ENCODE results near the gene PRPF40B. TPM values are rescaled to one million over a fixed set of nuclear protein-coding genes. Genes with fewer than 3 reads are reported as not detected.
A peak's percentile ranks its signal among the peaks of the same experiment; 100 is the strongest.

Gene PRPF40B
- total RNA-seq, 6 experiments from 2014 or later = 4.7 to 8.2 (median 6.3) TPM

GRCh38 chr12:49636574-49636973, 13.2 kb downstream of the PRPF40B start:
- H3K27me3 ChIP-seq = no peaks in the 10 kb centered on the region
- no peak for ATAC-seq
- TF ChIP-seq POLR2A (IDR thresholded peaks at IDR 0.05) = no peak
- TF ChIP-seq, protein P1, sequence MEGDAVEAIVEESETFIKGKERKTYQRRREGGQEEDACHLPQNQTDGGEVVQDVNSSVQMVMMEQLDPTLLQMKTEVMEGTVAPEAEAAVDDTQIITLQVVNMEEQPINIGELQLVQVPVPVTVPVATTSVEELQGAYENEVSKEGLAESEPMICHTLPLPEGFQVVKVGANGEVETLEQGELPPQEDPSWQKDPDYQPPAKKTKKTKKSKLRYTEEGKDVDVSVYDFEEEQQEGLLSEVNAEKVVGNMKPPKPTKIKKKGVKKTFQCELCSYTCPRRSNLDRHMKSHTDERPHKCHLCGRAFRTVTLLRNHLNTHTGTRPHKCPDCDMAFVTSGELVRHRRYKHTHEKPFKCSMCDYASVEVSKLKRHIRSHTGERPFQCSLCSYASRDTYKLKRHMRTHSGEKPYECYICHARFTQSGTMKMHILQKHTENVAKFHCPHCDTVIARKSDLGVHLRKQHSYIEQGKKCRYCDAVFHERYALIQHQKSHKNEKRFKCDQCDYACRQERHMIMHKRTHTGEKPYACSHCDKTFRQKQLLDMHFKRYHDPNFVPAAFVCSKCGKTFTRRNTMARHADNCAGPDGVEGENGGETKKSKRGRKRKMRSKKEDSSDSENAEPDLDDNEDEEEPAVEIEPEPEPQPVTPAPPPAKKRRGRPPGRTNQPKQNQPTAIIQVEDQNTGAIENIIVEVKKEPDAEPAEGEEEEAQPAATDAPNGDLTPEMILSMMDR (IDR thresholded peaks at IDR 0.05) = no peak
- H3K4me1 ChIP-seq = no peaks in the 10 kb centered on the region
- WGBS (ENCODE audit: insufficient coverage, low coverage, low lambda C conversion rate, missing lambda C conversion rate) = 79% methylated on average over 11 of the region's 13 CpGs
- H3K4me3 ChIP-seq = no peak overlapping the region
- no peak for DNase-seq
- intact Hi-C loops (cut with DNase I) = no loop called here
- H3K27ac ChIP-seq = no peak overlapping the region
- no peaks in the 10 kb centered on the region for H3K36me3 ChIP-seq
- no peaks in the 10 kb centered on the region for H3K9me3 ChIP-seq

- Histone ChIP-seq H3K36me3 (no peaks in the 10 kb centered on the region), H3K4me1 (no peaks in the 10 kb centered on the region), H3K27me3 (no peaks in the 10 kb centered on the region), H3K4me3 (no peak overlapping the region), H3K27ac (no peak overlapping the region), H3K9me3 (no peaks in the 10 kb centered on the region)
- DNase-seq (peak in 1 of 3 donors; percentile 53), ATAC-seq (peak; percentile 72 to 89 (median 79))
- 37% methylated on average over 9 of the region's 9 CpGs for WGBS (ENCODE audit: insufficient coverage, low coverage, low lambda C conversion rate, missing lambda C conversion rate)
- intact Hi-C loops (cut with DNase I) = no loop called here
- TF ChIP-seq, protein P1 (IDR thresholded peaks at IDR 0.05) = peak; percentile 48 to 61 (median 53)
- TF ChIP-seq POLR2A (IDR thresholded peaks at IDR 0.05) = no peak
Measured at GRCh38 chr12:49636979-49637755, 13.8 kb downstream of the PRPF40B start.

GRCh38 chr12:49641748-49642369, 18.5 kb downstream of the PRPF40B start:
- no peak for ATAC-seq

DNA sequence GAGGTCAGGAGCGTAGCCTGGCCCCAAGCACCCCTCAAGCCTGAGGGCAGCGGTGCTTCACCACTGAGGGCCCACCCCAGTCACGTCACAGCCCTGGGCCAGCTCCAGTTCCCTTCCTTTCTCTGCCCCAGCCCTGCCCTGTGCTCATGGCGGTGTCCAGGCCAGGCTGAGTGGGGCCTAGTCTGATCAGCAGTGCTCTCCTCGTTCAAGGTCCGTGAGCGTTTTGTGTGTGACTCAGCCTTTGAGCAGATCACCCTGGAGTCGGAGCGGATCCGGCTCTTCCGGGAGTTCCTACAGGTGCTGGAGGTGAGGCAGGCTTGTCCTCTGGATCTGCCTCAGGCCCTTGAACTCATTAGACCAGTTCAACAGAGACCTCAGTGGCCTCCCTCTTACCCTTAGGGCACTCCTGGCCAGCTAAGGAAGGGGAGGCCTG, 19.0 kb downstream of the PRPF40B start:
- Histone ChIP-seq H3K36me3 (peaks cover 0 to 12% (median 3%) of the 10 kb centered on the region in 4 donors), H3K4me1 (peaks cover 0 to 12% (median 6%) of the 10 kb centered on the region in 4 donors), H3K9me3 (no peaks in the 10 kb centered on the region), H3K4me3 (no peak overlapping the region), H3K27me3 (no peaks in the 10 kb centered on the region), H3K27ac (no peak overlapping the region)
- ATAC-seq = no peak
- DNase-seq = no peak
- WGBS (ENCODE audit: insufficient coverage, low coverage, low lambda C conversion rate, missing lambda C conversion rate) = 100% methylated on average over 1 of the region's 11 CpGs
- TF ChIP-seq POLR2A (IDR thresholded peaks at IDR 0.05) = no peak
- TF ChIP-seq, protein P1 (IDR thresholded peaks at IDR 0.05) = no peak
- intact Hi-C loops (cut with DNase I) = loop anchor here (5.0 kb wide), 1 partner anchor 65 kb away; the partner anchor contains the start of gene FMNL3 (in 2 of the 2)

More at GRCh38 chr12:49641748-49642369, 18.5 kb downstream of the PRPF40B start:
- Histone ChIP-seq H3K27ac (no peak overlapping the region), H3K27me3 (no peaks in the 10 kb centered on the region), H3K9me3 (no peaks in the 10 kb centered on the region), H3K4me1 (peaks cover 0 to 12% (median 6%) of the 10 kb centered on the region in 4 donors), H3K36me3 (peaks cover 0 to 12% (median 3%) of the 10 kb centered on the region in 4 donors), H3K4me3 (no peak overlapping the region)
- WGBS (ENCODE audit: insufficient coverage, low coverage, low lambda C conversion rate, missing lambda C conversion rate) = 91% methylated on average over 16 of the region's 17 CpGs
- TF ChIP-seq, protein P1 (IDR thresholded peaks at IDR 0.05) = no peak
- no peak for TF ChIP-seq POLR2A (IDR thresholded peaks at IDR 0.05)
- no peak for DNase-seq
- intact Hi-C loops (cut with DNase I) = loop anchor here (5.0 kb wide), 1 partner anchor 65 kb away; the partner anchor contains the start of gene FMNL3 (in 2 of the 2)

Data from right lobe of liver (tissue), 6 donors.